Endothelial cell of umbilical vein (primary cell): ENCODE results near the gene DACT3. TPM values are rescaled to one million over a fixed set of nuclear protein-coding genes. Genes with fewer than 3 reads are reported as not detected.
A peak's percentile ranks its signal among the peaks of the same experiment; 100 is the strongest.
"Not testable (repeated sequence)": the region's sequence is repeated elsewhere in the genome, so short reads cannot be mapped to it uniquely, and the experiment has no call there.

Experiments used
- BruUV-seq: library from RNA; stranded (reverse); fragments of 400-500 nt; replicated peaks from 2 replicates; lab custom pipeline; 2021; lab: Mats Ljungman, UMichigan
- CTCF ChIA-PET: fragments of 300-600, 350-600 bp; sonication (Branson Sonifier 250); formaldehyde crosslinking; loops from one replicate; lab custom pipeline; 2021; ENCODE audit warnings: antibody characterized with exemption, inconsistent platforms; lab: Charles Lee
- POLR2A ChIA-PET: fragments of 300-600, 350-600 bp; sonication (Branson Sonifier 250); formaldehyde crosslinking; loops from one replicate; lab custom pipeline; 2021; ENCODE audit warnings: antibody characterized with exemption, inconsistent platforms; lab: Charles Lee
- DNase-seq: peaks from one replicate; pipeline ENCODE4 v3.0.0-alpha.2; 2011; ENCODE audit warnings: low read depth, low spot score
- FAIRE-seq: peaks from 2 replicates; lab custom pipeline; 2011; peaks lifted over from hg19 to GRCh38; lab: Jason Lieb, UNC
- H2AFZ ChIP-seq: 2 replicates; pipeline ENCODE4 v1.6.0; 2012; ENCODE audit warnings: low read depth, low read length, control low read depth, inconsistent platforms
- H3K27ac ChIP-seq: 2 replicates; pipeline ENCODE4 v1.5.1; 2011; ENCODE audit warnings: low read depth, mild to moderate bottlenecking, control low read depth, low read length, moderate library complexity; ENCODE audit not compliant: insufficient read depth
- H3K27me3 ChIP-seq, 2 experiments: 2 replicates each; pipeline versions ENCODE4 v1.6.0 to v1.6.1; 2011; ENCODE audit warnings: low read length in 2 of 2, mixed read lengths in 1 of 2; ENCODE audit not compliant: control insufficient read depth in 2 of 2, insufficient read depth in 2 of 2
- H3K36me3 ChIP-seq, 2 experiments: 2 replicates in 1 of 2; 3 replicates in 1 of 2; pipeline ENCODE4 v1.5.1; 2011; ENCODE audit warnings: low read length in 2 of 2, mild to moderate bottlenecking in 1 of 2, moderate library complexity in 1 of 2; ENCODE audit not compliant: control insufficient read depth in 2 of 2, insufficient read depth in 2 of 2; ENCODE audit errors: extremely low read depth in 1 of 2
- H3K4me1 ChIP-seq: 3 replicates; pipeline ENCODE4 v1.5.1; 2011; ENCODE audit warnings: mild to moderate bottlenecking, low read length; ENCODE audit not compliant: control insufficient read depth, insufficient read depth; ENCODE audit errors: extremely low read depth
- H3K4me2 ChIP-seq: 2 replicates; pipeline ENCODE4 v1.6.1; 2011; ENCODE audit warnings: low read length, control low read depth, mixed read lengths; ENCODE audit not compliant: insufficient read depth
- H3K4me3 ChIP-seq, 3 experiments: fragments of 200-600 bp in 1 of 3; sonication (generic), shearing (Covaris generic) in 1 of 3; replicated peaks in 1 of 3; 2 replicates each; pipeline ENCODE4 v1.5.1; 2011 to 2016; ENCODE audit warnings: control low read depth in 3 of 3, low read length in 3 of 3, mild to moderate bottlenecking in 2 of 3, inconsistent platforms in 1 of 3, low read depth in 1 of 3, moderate library complexity in 1 of 3; ENCODE audit not compliant: insufficient read depth in 1 of 3
- H3K79me2 ChIP-seq: 2 replicates; pipeline ENCODE4 v1.6.0; 2012; ENCODE audit warnings: low read length, inconsistent platforms; ENCODE audit not compliant: control insufficient read depth, insufficient read depth
- H3K9ac ChIP-seq: replicated peaks from 2 replicates; pipeline ENCODE3; 2011; ENCODE audit warnings: low read length, control low read depth; ENCODE audit not compliant: insufficient read depth; ENCODE audit errors: extremely low read depth
- H3K9me1 ChIP-seq: replicated peaks from 3 replicates; pipeline ENCODE4 v1.6.0; 2011; ENCODE audit warnings: mild to moderate bottlenecking, low read length; ENCODE audit not compliant: control insufficient read depth, insufficient read depth; ENCODE audit errors: extremely low read depth
- H3K9me3 ChIP-seq: replicated peaks from 2 replicates; pipeline ENCODE4 v1.5.1; 2012; ENCODE audit warnings: low read length, inconsistent platforms; ENCODE audit not compliant: control insufficient read depth, insufficient read depth
- H4K20me1 ChIP-seq: replicated peaks from 2 replicates; pipeline ENCODE3; 2011; ENCODE audit warnings: mild to moderate bottlenecking, low read length; ENCODE audit not compliant: control insufficient read depth, insufficient read depth; ENCODE audit errors: extremely low read depth
- GATA2 ChIP-seq: IDR thresholded peaks from 2 replicates; pipeline ENCODE4 v1.7.0; 2011; ENCODE audit warnings: low read depth, mild to moderate bottlenecking, moderate library complexity, mixed read lengths, low read length; ENCODE audit not compliant: insufficient read length, insufficient read depth
- MYC ChIP-seq: IDR thresholded peaks from one replicate; pipeline ENCODE4 v1.6.1; 2011; ENCODE audit warnings: mild to moderate bottlenecking, low read depth, low read length
- POLR2AphosphoS5 ChIP-seq: IDR thresholded peaks from 2 replicates; pipeline ENCODE4 v1.6.1; 2012; ENCODE audit warnings: low read depth, mild to moderate bottlenecking, control low read depth, low read length, moderate library complexity; ENCODE audit not compliant: insufficient read depth
- dilution Hi-C: fragments of 300-500 bp; cut with MboI; formaldehyde crosslinking; loops from one replicate; pipeline ENCODE4 v1.15.0; 2019; ENCODE audit warnings: low sequenced_read_pairs; ENCODE audit not compliant: extremely low pct_ligation_motif_present
- intact Hi-C: fragments of 100-400 bp; cut with micrococcal nuclease; formaldehyde crosslinking; loops from one replicate; pipeline ENCODE4 v1.10.0; 2022
- polyA plus RNA-seq, 4 experiments: library from polyadenylated mRNA; depleted of rRNA in 3 of 4; stranded (reverse) in 3 of 4; unstranded in 1 of 4; fragments of >200 nt; gene quantifications; 2 replicates each; pipeline versions ENCODE4 v1.2.1 to v1.2.3, GENCODE V29; 2011 to 2012; ENCODE audit warnings: missing spikeins in 1 of 4
- total RNA-seq: library from RNA; stranded (reverse); gene quantifications from 2 replicates; pipeline ENCODE4 v1.2.3, GENCODE V29; 2021

DACT3 gene
- total and polyA plus RNA-seq, 2 donors (not counting 3 experiments of a cell fraction or from before 2014, with no cell fraction given) = 0.22 to 0.76 TPM

DNA sequence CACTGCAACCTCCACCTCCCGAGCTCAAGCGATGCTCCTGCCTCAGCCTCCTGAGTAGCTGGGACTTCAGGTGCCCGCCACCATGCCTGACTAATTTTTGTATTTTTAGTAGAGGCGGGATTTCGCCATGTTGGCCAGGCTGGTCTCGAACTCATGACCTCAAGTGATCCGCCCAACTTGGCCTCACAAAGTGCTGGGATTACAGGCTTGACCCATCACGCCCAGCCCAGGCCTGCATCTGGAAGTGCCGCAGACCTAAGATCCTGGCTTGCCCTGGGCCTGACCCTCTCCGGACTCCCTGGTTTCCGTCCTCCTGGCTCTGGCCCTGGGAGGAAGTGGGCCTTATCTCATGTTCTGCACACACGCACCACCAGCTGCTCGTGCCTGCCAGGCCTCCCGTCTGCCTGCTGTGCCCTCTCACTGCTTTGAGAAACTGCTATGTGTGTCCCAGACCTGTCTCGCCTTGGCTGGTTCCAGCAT is 31.4 kb downstream of the DACT3 start:
- peak; percentile 75 for DNase-seq
- no TSS peak for BruUV-seq
- intact Hi-C loops = no loop called here

DNA sequence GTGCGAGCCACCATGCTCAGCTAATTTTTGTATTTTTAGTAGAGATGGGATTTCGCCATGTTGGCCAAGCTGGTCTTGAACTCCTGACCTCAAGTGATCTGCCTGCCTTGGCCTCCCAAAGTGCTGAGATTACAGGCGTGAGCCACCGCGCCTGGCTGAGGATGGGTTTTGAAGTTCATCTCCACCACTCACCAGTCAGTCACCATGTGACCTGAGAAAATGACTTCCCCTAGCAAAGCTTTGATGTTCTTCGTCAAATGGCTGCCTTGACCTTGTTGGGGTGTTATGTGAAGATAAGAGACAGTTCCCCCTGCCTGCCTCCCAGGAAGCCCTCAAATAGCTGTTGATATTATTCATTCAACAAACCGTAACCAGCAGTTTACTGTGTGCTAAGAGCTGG is 32.0 kb downstream of the DACT3 start:
- H3K9me3 ChIP-seq, intact Hi-C loops, H3K79me2 ChIP-seq, H3K27ac ChIP-seq, H4K20me1 ChIP-seq, H2AFZ ChIP-seq, BruUV-seq, FAIRE-seq, H3K27me3 ChIP-seq, dilution Hi-C loops, H3K4me3 ChIP-seq, H3K9me1 ChIP-seq, H3K9ac ChIP-seq, H3K36me3 ChIP-seq, H3K4me2 ChIP-seq, POLR2A ChIA-PET, DNase-seq: not testable (repeated sequence)
- H3K4me1 ChIP-seq = peaks cover 12% of the 10 kb centered on the region
- CTCF ChIA-PET = interaction anchor here (1.3 to 5.1 kb wide), 5 partner anchors 12 to 33 kb away, joined by 3 to 29 read pairs (median 13); partner anchors contain the start of gene DACT3

More for the DNA sequence above, 31.4 kb downstream of the DACT3 start:
- ChIA-PET CTCF (interaction anchor here (1.3 to 5.1 kb wide), 4 partner anchors 13 to 32 kb away, joined by 3 to 29 read pairs (median 16); partner anchors contain the start of gene DACT3), POLR2A (no interaction called here)
- H3K4me1 ChIP-seq = peaks cover 12% of the 10 kb centered on the region
- H4K20me1 ChIP-seq = no peaks in the 10 kb centered on the region
- no peaks in the 10 kb centered on the region for H3K9me3 ChIP-seq
- no peaks in the 10 kb centered on the region for H3K79me2 ChIP-seq
- no peak overlapping the region for H3K9ac ChIP-seq
- H3K4me3 ChIP-seq = no peak overlapping the region
- peak; percentile 74 for FAIRE-seq
- no peak for TF ChIP-seq MYC
- peak; percentile 73 for TF ChIP-seq POLR2AphosphoS5
- TF ChIP-seq GATA2 = peak; percentile 42
- no peaks in the 10 kb centered on the region for H3K9me1 ChIP-seq
- no peaks in the 10 kb centered on the region for H3K36me3 ChIP-seq
- no peak overlapping the region for H3K27ac ChIP-seq
- dilution Hi-C loops = no loop called here
- H3K4me2 ChIP-seq = no peak overlapping the region
- no peak overlapping the region for H2AFZ ChIP-seq
- H3K27me3 ChIP-seq = no peaks in the 10 kb centered on the region
